HL-60 (cell line): ENCODE results near the gene DNAAF3. TPM values are rescaled to one million over a fixed set of nuclear protein-coding genes. Genes with fewer than 3 reads are reported as not detected.

Source experiments
- DNase-seq, 2 experiments: peaks; one replicate each; pipeline ENCODE4 v3.0.0-alpha.2; 2010 to 2020; ENCODE audit warnings: low read depth in 1 of 2, low spot score in 1 of 2
- H3K27ac ChIP-seq: fragments of 250-450 bp; sonication (Bioruptor Pico); replicated peaks from 2 replicates; pipeline ENCODE4 v1.5.1; 2020; ENCODE audit warnings: mild to moderate bottlenecking, moderate library complexity
- H3K27me3 ChIP-seq: fragments of 250-450 bp; sonication (Bioruptor Pico); 2 replicates; pipeline ENCODE4 v1.5.1; 2021; ENCODE audit warnings: mild to moderate bottlenecking, moderate library complexity; ENCODE audit not compliant: insufficient read depth, poor library complexity, severe bottlenecking
- H3K4me3 ChIP-seq: replicated peaks from 2 replicates; pipeline ENCODE4 v1.5.1; 2011; ENCODE audit warnings: mild to moderate bottlenecking, control low read depth, low read length; ENCODE audit not compliant: insufficient read depth
- CTCF ChIP-seq: IDR thresholded peaks from one replicate; pipeline ENCODE4 v1.5.1; 2011; ENCODE audit warnings: low read length, control low read depth, inconsistent platforms; ENCODE audit not compliant: insufficient read depth
- GABPA ChIP-seq: IDR thresholded peaks from 2 replicates; pipeline ENCODE4 v1.6.1; 2012; ENCODE audit warnings: low read depth
- POLR2AphosphoS5 ChIP-seq: IDR thresholded peaks from 2 replicates; pipeline ENCODE4 v1.6.1; 2012; ENCODE audit warnings: low read depth
- SPI1 ChIP-seq: IDR thresholded peaks from 2 replicates; pipeline ENCODE4 v1.6.1; 2012; ENCODE audit warnings: low read depth, mild to moderate bottlenecking, borderline replicate concordance
- microRNA-seq: library from miRNA; unstranded; fragments of <30 nt; microRNA quantifications from one replicate; pipeline ENCODE4, GENCODE V29; 2018
- TF ChIP-seq, protein P1 (sequence below): IDR thresholded peaks from 2 replicates; pipeline ENCODE4 v1.6.1; 2012; ENCODE audit warnings: low read depth; ENCODE audit not compliant: insufficient replicate concordance

Gene DNAAF3

GRCh38 chr19:55111238-55111831 is 55.1 kb downstream of the DNAAF3 start:
- H3K4me3 ChIP-seq = no peak overlapping the region
- DNase-seq = no peak
- H3K27me3 ChIP-seq = no peaks in the 10 kb centered on the region
- TF ChIP-seq, protein P1, sequence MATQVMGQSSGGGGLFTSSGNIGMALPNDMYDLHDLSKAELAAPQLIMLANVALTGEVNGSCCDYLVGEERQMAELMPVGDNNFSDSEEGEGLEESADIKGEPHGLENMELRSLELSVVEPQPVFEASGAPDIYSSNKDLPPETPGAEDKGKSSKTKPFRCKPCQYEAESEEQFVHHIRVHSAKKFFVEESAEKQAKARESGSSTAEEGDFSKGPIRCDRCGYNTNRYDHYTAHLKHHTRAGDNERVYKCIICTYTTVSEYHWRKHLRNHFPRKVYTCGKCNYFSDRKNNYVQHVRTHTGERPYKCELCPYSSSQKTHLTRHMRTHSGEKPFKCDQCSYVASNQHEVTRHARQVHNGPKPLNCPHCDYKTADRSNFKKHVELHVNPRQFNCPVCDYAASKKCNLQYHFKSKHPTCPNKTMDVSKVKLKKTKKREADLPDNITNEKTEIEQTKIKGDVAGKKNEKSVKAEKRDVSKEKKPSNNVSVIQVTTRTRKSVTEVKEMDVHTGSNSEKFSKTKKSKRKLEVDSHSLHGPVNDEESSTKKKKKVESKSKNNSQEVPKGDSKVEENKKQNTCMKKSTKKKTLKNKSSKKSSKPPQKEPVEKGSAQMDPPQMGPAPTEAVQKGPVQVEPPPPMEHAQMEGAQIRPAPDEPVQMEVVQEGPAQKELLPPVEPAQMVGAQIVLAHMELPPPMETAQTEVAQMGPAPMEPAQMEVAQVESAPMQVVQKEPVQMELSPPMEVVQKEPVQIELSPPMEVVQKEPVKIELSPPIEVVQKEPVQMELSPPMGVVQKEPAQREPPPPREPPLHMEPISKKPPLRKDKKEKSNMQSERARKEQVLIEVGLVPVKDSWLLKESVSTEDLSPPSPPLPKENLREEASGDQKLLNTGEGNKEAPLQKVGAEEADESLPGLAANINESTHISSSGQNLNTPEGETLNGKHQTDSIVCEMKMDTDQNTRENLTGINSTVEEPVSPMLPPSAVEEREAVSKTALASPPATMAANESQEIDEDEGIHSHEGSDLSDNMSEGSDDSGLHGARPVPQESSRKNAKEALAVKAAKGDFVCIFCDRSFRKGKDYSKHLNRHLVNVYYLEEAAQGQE = no peak
- TF ChIP-seq GABPA = no peak
- TF ChIP-seq POLR2AphosphoS5 = no peak
- TF ChIP-seq SPI1 = no peak
- TF ChIP-seq CTCF = no peak
- H3K27ac ChIP-seq = no peak overlapping the region

DNA sequence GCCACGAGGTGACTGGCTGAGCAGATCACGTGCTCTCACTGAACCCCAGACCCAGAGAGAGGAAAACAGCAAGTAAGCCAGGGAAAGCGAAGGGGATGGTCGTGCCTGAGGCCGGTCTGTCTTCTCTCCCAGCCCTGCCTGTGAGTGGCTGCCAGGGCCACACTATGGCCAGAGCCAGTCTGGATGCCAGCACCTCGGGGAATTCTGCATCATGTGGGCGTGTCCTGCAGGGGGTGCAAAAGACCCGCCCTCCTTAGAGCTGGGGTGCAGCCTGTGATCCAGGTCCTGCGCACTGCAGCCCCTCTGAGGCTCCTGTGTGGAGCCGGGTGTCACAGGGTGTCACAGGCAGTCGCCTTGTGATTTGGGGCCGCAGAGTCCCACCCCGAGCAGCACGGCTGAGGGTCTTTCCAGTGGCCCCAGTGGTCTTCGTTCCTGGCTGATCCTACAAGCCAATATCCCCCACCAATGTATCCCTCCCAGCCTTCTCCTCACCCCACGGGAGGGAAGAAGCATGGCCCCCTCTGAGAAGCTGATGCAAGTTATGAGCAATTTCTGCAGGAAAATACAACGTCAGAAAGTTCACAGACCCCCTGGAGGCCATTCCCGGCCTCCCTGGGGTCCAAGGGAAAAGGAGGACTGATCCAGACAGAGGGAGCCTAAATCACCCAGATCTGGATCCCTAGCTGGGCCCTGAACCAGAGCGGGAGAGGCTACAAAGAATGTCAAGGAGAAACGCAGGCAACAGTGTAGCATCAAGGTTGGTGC is 56.7 kb downstream of the DNAAF3 start:
- no peaks in the 10 kb centered on the region for H3K27me3 ChIP-seq
- no peak overlapping the region for H3K27ac ChIP-seq
- no peak for TF ChIP-seq GABPA
- no peak for TF ChIP-seq CTCF
- DNase-seq = no peak
- no peak overlapping the region for H3K4me3 ChIP-seq

Small RNA genes lying within 50 kb of the gene (microRNA-seq; reads per million reads assigned to microRNA genes)
- gene MIR7975 = not detected
